Hematopoietic multipotent progenitor cell treated with erythropoietin and hydrocortisone succinate and interleukin-3 and kit ligand, for 17 days (in vitro differentiated cells): ENCODE results near the gene ZNF236.
"Not testable (repeated sequence)": the region's sequence is repeated elsewhere in the genome, so short reads cannot be mapped to it uniquely, and the experiment has no call there.

ENCODE experiments used
- DNase-seq: peaks from one replicate; pipeline ENCODE4 v3.0.0-alpha.2; 2015; ENCODE audit warnings: low spot score

Gene ZNF236

GRCh38 chr18:76911440-76911839 is 89.1 kb downstream of the ZNF236 start:
- DNase-seq: no peak

GRCh38 chr18:76913583-76913982 is 91.2 kb downstream of the ZNF236 start:
- DNase-seq: no peak

- no peak for DNase-seq
These were observed 92.0 kb downstream of the ZNF236 start for GRCh38 chr18:76914314-76914713.

- no peak for DNase-seq
These were observed 92.4 kb downstream of the ZNF236 start for GRCh38 chr18:76914796-76915195.

GRCh38 chr18:76915456-76915855 is 93.1 kb downstream of the ZNF236 start:
- DNase-seq: no peak

- no peak for DNase-seq
These were observed 98.6 kb downstream of the ZNF236 start for GRCh38 chr18:76920974-76921373.

GRCh38 chr18:76922107-76922506 is 99.8 kb downstream of the ZNF236 start:
- peak; percentile 61 for DNase-seq

- DNase-seq: peak; percentile 29
These were observed 101.2 kb downstream of the ZNF236 start for GRCh38 chr18:76923485-76924085.

GRCh38 chr18:76925501-76925900 is 103.1 kb downstream of the ZNF236 start:
- no peak for DNase-seq

GRCh38 chr18:76927223-76927725 is 104.9 kb downstream of the ZNF236 start:
- no peak for DNase-seq

GRCh38 chr18:76928179-76928868 is 106.0 kb downstream of the ZNF236 start:
- DNase-seq: no peak

- no peak for DNase-seq
These were observed 108.8 kb downstream of the ZNF236 start for GRCh38 chr18:76931171-76931570.

GRCh38 chr18:76932026-76932819 is 109.9 kb downstream of the ZNF236 start:
- no peak for DNase-seq

- no peak for DNase-seq
These were observed 113.5 kb downstream of the ZNF236 start for GRCh38 chr18:76935722-76936337.

GRCh38 chr18:76936877-76937276 is 114.5 kb downstream of the ZNF236 start:
- no peak for DNase-seq

GRCh38 chr18:76937597-76937996 is 115.2 kb downstream of the ZNF236 start:
- no peak for DNase-seq

GRCh38 chr18:76938619-76939018 is 116.3 kb downstream of the ZNF236 start:
- no peak for DNase-seq

GRCh38 chr18:76941284-76941683 is 118.9 kb downstream of the ZNF236 start:
- DNase-seq: no peak

- DNase-seq: no peak
These were observed 121.4 kb downstream of the ZNF236 start for GRCh38 chr18:76943542-76944339.

- DNase-seq: not testable (repeated sequence)
These were observed 122.0 kb downstream of the ZNF236 start for GRCh38 chr18:76944346-76944745.

GRCh38 chr18:76948345-76948744 is 126.0 kb downstream of the ZNF236 start:
- DNase-seq: no peak
